GM12874 (cell line): Measurements from ENCODE around the gene FOXA1.

Source experiments
- CTCF ChIP-seq: IDR thresholded peaks from 2 replicates; pipeline ENCODE4 v1.5.1; 2011; ENCODE audit warnings: low read depth, mild to moderate bottlenecking, control low read depth, low read length, moderate library complexity; ENCODE audit not compliant: insufficient read depth

FOXA1 gene

GRCh38 chr14:37600880-37601741, 6.1 kb upstream of the FOXA1 start:
- no peak for TF ChIP-seq CTCF

DNA sequence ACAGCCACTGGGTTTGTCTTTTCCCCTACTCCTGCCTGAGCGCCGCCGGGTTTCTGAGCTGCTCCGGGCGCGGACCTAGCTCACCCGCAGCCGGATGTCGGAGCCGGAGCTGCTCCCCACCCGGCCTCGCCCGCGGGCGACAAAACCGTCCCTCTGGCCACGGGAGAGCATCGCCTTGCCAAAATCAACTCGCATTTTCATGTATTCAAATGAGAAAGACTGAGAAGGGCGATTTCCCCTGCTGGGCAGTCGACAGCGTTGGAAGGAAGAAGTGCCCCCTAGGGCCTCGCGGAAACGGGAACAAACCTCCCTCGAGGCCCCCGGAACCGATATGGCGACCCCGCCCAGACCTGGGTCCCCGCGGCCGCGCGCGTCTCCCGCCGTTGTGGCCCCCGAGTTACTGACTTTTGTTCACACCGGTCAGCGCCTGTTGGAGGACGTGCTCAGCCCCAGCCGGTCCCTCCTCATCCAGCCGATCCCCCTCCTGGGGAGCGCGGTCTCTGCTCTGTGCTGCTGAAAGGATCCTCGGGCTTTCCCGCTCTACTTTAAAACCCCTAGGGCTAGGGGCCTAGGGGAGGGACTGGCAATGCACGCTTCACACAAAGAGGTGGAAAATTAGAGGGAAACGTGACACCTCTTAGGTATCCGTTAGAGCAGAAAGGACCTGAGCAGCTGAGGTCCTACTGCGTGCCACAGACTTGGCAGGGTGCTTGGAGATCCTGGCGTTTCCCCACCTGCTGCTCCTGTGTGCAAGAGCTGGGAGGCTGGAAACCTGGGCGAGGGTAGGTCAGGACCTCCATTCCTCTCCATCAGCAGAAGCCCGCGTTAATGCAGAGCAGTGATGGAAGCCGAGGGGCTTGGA, 4.7 kb upstream of the FOXA1 start:
- no peak for TF ChIP-seq CTCF

DNA sequence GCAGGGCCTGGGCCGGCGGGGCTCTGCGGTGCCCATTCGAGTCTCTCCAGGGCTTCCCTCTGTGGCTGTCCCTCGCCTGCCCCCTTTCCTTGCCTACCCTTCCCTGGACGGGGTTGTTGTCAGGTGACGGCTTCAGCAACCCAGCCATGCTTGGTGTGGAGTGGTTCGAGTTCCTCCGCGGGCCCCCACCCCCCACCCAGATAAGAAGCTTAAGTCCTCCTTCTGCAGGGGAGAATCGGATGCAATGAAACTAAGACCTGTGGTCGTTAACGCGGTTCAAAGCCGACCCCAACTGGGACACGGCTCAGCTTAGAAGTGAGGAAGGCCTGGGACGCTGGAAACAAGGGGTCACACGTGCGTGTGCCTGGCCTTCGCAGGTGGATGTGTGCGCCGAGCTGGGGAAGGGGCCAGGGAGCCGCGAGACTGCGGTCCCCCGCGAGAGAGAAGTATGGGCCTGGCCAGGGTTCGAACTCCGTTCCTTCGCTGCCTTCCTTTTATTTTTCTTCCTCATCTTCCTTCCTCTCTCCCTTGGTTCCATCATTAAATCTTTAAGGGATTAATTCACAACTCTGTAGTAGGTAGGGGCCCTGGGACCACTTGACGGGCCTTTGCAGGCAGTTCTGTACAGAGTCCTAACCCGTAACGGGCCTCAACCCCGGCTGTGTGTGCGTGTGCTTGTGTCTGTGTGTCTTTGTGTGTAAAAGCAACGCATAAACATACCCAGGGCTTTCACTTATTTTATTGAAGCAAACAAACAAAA, 3.9 kb upstream of the FOXA1 start:
- TF ChIP-seq CTCF = no peak

GRCh38 chr14:37597914-37598746, 3.1 kb upstream of the FOXA1 start:
- TF ChIP-seq CTCF = no peak

GRCh38 chr14:37597538-37597913, 2.5 kb upstream of the FOXA1 start:
- no peak for TF ChIP-seq CTCF

GRCh38 chr14:37596790-37597472, 1.9 kb upstream of the FOXA1 start:
- no peak for TF ChIP-seq CTCF
